PC-9 (cell line): ENCODE results near the gene BMERB1.

ENCODE experiments used
- EZH2 ChIP-seq: fragments of 200-600 bp; sonication (generic); IDR thresholded peaks from 2 replicates; pipeline ENCODE4 v1.8.0; 2017; ENCODE audit warnings: antibody characterized with exemption, low read depth
- TF ChIP-seq, protein P1 (sequence below): fragments of 200-600 bp; sonication (generic); conservative IDR thresholded peaks from 2 replicates; pipeline ENCODE4 v1.6.1; 2017; ENCODE audit warnings: mixed run types, antibody characterized with exemption, mild to moderate bottlenecking, moderate library complexity

DNA sequence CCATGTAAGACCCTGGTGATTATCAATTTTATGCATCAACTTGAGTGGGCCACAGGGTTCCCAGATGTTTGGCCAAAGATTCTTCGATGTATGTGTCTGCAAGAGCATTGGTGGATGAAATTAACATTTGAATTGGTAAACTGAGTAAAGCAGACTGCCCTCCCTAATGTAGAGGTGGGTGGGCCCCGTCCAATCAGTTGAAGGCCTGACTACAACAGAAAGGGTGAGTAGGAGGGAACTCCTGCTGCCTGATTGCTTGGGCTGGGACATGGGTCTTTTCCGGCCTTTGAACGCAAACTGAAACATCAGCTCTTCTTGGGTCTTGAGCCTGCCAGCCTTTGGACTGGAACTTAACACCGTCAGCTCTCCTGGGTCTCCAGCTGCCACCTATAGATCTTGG lies 90.6 kb downstream of the BMERB1 start:
- no peak for TF ChIP-seq EZH2
- TF ChIP-seq, protein P1, sequence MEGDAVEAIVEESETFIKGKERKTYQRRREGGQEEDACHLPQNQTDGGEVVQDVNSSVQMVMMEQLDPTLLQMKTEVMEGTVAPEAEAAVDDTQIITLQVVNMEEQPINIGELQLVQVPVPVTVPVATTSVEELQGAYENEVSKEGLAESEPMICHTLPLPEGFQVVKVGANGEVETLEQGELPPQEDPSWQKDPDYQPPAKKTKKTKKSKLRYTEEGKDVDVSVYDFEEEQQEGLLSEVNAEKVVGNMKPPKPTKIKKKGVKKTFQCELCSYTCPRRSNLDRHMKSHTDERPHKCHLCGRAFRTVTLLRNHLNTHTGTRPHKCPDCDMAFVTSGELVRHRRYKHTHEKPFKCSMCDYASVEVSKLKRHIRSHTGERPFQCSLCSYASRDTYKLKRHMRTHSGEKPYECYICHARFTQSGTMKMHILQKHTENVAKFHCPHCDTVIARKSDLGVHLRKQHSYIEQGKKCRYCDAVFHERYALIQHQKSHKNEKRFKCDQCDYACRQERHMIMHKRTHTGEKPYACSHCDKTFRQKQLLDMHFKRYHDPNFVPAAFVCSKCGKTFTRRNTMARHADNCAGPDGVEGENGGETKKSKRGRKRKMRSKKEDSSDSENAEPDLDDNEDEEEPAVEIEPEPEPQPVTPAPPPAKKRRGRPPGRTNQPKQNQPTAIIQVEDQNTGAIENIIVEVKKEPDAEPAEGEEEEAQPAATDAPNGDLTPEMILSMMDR, result no peak
